Choroid plexus epithelial cell (primary cell): ENCODE results near the gene SHMT1.

ENCODE experiments used
- DNase-seq: peaks from one replicate; pipeline ENCODE4 v3.0.0-alpha.2; 2010; ENCODE audit warnings: low read depth
- H3K4me3 ChIP-seq: 2 replicates; pipeline ENCODE4 v1.5.1; 2011; ENCODE audit warnings: low read depth, mild to moderate bottlenecking, control low read depth, low read length, moderate library complexity
- TF ChIP-seq, protein P1 (sequence below): conservative IDR thresholded peaks from 2 replicates; pipeline ENCODE4 v1.5.1; 2011; ENCODE audit warnings: low read depth, mild to moderate bottlenecking, control low read depth, inconsistent platforms, low read length, moderate library complexity

The SHMT1 gene

DNA sequence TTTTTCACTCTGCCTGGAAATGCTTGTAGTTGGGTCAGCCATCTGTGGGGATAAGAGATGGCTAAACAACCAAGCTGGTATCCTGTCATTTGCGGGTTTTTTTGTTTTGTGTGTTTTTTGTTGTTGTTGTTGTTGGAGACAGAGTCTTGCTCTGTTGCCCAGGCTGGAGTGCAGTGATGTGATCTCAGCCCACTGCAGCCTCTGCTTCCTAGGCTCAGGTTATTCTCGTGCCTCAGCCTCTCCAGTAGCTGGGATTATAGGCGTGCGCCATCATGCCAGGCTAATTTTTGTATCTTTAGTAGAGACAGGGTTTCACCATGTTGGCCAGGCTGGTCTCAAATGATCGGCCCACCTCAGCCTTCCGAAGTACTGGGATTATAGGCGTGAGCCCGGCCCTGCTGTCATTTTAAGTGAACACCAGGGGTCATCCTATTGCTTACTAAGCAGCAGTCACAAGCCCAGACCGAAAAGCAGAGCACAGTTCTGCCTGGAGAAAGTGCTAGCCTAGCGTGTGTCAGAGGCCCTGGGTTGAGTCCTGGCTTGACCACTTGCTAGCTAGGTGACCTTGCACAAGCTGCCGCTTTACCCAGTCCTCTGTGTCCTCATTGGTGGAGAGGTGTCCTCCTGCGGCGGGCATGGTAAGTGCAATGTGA, 43.6 kb downstream of the SHMT1 start:
- DNase-seq = peak; percentile 86
- peak overlapping the region; percentile 33 for H3K4me3 ChIP-seq
- TF ChIP-seq, protein P1, sequence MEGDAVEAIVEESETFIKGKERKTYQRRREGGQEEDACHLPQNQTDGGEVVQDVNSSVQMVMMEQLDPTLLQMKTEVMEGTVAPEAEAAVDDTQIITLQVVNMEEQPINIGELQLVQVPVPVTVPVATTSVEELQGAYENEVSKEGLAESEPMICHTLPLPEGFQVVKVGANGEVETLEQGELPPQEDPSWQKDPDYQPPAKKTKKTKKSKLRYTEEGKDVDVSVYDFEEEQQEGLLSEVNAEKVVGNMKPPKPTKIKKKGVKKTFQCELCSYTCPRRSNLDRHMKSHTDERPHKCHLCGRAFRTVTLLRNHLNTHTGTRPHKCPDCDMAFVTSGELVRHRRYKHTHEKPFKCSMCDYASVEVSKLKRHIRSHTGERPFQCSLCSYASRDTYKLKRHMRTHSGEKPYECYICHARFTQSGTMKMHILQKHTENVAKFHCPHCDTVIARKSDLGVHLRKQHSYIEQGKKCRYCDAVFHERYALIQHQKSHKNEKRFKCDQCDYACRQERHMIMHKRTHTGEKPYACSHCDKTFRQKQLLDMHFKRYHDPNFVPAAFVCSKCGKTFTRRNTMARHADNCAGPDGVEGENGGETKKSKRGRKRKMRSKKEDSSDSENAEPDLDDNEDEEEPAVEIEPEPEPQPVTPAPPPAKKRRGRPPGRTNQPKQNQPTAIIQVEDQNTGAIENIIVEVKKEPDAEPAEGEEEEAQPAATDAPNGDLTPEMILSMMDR = peak; percentile 76

DNA sequence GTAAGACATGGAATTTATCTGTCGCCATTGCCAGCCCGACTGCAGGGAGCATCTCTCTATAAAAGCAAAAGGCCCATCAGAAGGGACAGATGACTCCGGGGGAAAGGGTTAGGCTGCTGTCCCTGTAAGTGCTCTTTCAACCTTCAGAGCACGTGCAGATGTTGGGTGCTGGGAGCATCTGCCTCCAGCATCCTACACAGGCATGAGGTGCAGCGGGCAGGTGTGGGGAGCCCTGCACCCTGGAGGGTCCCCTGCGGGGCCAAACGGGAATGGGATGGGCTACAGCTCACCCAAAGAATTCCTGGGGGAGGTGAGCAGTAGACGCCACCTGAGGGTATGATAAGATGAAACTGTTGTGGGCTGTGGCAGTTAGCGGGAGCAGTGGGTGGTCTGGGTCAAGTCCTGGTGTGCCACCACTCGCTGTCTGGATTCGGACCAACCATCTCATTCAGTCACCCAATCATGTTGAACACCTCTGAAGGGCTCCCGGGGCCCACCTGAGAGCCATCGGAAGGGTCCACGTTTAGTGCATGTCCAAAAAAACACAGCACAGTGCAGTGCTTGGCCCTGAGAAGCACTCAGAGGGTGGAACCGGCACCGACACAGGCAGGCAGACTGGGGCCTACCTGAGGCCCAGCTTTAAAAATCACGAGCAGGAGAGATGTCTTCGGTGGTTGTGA, 44.4 kb downstream of the SHMT1 start:
- no peak overlapping the region for H3K4me3 ChIP-seq
- no peak for DNase-seq
- TF ChIP-seq, protein P1 = no peak

DNA sequence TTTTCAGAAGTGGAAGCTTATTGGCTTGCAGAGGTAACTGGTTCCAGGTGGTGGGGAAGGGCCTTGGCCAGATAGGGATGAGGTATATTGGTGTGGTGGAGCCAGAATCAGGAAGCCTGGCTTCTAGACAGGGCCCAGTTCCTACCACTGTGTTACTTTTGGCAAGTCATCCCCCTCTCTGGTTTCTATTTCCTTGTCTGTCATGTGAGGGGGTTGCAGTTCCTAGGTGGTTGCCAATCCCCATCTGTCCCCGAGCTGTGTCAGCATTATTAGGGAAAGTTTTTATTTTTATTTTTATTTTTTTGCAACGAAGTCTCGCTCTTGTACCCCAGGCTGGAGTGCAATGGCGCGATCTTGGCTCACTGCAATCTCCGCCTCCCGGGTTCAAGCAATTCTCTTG, 45.2 kb downstream of the SHMT1 start:
- peak overlapping the region; percentile 12 for H3K4me3 ChIP-seq
- no peak for DNase-seq
- TF ChIP-seq, protein P1 = no peak

DNA sequence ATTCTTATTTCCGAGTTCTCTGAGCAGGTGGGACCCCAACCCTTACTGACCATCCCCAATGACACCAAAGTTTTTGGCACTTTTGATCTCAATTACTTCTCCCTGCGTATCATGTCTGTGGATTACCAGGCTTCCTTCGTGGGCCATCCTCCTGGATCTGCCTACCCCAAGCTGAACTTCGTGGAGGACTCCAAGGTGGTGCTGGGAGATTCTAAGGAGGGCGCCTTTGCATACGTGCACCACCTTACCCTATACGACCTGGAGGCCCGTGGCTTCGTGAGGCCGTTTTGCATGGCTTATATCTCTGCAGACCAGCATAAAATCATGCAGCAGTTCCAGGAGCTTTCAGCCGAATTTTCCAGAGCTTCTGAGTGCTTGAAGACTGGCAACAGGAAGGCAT, 47.4 kb downstream of the SHMT1 start:
- TF ChIP-seq, protein P1 = no peak
- H3K4me3 ChIP-seq = peak overlapping the region; percentile 93
- DNase-seq = no peak

DNA sequence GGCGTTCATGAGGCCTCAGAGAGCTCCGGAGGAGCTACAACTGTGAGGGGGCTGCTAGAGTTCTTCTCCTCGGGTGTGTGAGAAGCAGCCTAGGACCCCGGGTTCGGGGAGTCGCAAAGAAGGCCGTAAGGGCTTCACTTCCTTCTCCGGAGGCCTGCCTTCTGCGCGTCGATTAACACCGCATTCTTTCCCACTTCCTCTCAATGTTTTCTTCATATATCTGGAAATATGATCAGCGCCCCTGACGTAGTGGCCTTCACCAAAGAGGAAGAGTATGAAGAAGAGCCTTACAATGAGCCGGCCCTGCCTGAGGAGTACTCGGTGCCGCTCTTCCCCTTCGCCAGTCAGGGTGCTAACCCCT, 47.8 kb downstream of the SHMT1 start:
- TF ChIP-seq, protein P1 = no peak
- H3K4me3 ChIP-seq = peak overlapping the region; percentile 93
- DNase-seq = peak; percentile 29

DNA sequence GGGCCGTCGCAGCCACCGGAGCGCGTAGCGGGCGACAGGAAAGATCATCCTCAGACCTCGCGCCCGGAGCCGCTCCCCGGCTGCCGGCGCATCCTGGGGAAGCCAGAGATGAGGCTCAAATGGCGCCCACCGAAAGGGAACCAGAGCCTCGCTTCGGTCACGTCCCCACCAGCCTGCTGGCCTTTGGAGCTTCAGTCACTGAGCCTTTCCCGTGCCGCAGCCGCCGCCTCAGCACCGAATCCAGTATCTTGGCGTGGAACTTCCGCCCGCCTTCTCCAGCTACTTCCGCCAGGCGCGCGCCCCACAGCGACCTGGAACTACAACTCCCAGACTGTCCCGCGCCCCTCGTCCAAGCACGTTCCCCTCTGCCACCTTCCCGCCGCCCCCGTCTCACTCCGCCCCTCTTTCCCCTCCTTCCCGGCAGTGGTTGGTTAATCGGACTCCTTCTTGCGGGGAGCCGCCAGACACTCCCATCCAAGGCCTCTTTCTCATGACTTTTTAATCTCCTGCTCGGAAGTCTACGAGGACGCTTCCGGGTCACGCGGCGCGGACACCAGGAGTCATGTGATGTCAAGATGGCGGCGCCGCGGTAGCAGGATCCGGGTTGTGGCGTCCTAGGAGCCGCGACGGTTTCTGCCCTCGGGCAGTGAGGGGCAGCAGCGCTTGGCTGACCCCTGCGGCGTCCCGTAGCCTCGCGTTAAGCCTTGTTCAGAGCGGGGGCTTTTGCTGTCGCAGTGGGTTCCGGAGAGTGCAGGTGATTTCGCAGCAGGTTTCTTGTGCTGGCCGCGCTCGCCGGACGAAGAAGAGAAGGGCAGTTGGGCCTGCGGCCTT, 48.4 kb downstream of the SHMT1 start, which contains the start of the genes SMCR8 and TOP3A:
TSS of gene SMCR8 (plus strand) at position 563 of the 831 bp plus-strand sequence. CDS start 497 bp downstream, outside the sequence.
TSS of gene TOP3A (minus strand) at position 264 of the 831 bp plus-strand sequence. CDS start at position 48, 216 bp downstream.
- TF ChIP-seq, protein P1 = no peak
- peak; percentile 99 for DNase-seq
- peak within 1 kb of the TSS; percentile 93 for H3K4me3 ChIP-seq
